Effector memory CD8-positive, alpha-beta T cell (primary cell): ENCODE results near the gene CYB561A3.

Source experiments
- ATAC-seq: fragments of 150-1000 bp; cut with Tn5 transposase; replicated peaks from 2 replicates; pipeline ENCODE4 v1.10.0; 2021; ENCODE audit warnings: mild to moderate bottlenecking, moderate library complexity
- DNase-seq, 3 experiments: peaks; one replicate each; pipeline ENCODE4 v3.0.0; 2021
- H3K27ac Mint-ChIP-seq, 2 donors: one replicate each; pipeline ENCODE4 v1.8.0; 2022; ENCODE audit warnings: mild to moderate bottlenecking in 2 of 2, mixed read lengths in 2 of 2, moderate library complexity in 2 of 2
- H3K27me3 Mint-ChIP-seq, 2 donors: one replicate each; pipeline ENCODE4 v1.8.0; 2022; ENCODE audit warnings: mixed read lengths in 2 of 2
- H3K36me3 Mint-ChIP-seq: one replicate; pipeline ENCODE4 v1.8.0; 2022; ENCODE audit warnings: mild to moderate bottlenecking, moderate library complexity, mixed read lengths; ENCODE audit not compliant: insufficient read depth
- H3K4me1 Mint-ChIP-seq, 2 donors: one replicate each; pipeline ENCODE4 v1.8.0; 2022; ENCODE audit warnings: low read depth in 2 of 2, mixed read lengths in 2 of 2
- H3K4me3 Mint-ChIP-seq, 2 donors: one replicate each; pipeline ENCODE4 v1.8.0; 2022; ENCODE audit warnings: mild to moderate bottlenecking in 2 of 2, mixed read lengths in 2 of 2, moderate library complexity in 2 of 2
- H3K9me3 Mint-ChIP-seq, 2 donors: one replicate each; pipeline ENCODE4 v1.8.0; 2022; ENCODE audit warnings: mixed read lengths in 2 of 2

The CYB561A3 gene

DNA sequence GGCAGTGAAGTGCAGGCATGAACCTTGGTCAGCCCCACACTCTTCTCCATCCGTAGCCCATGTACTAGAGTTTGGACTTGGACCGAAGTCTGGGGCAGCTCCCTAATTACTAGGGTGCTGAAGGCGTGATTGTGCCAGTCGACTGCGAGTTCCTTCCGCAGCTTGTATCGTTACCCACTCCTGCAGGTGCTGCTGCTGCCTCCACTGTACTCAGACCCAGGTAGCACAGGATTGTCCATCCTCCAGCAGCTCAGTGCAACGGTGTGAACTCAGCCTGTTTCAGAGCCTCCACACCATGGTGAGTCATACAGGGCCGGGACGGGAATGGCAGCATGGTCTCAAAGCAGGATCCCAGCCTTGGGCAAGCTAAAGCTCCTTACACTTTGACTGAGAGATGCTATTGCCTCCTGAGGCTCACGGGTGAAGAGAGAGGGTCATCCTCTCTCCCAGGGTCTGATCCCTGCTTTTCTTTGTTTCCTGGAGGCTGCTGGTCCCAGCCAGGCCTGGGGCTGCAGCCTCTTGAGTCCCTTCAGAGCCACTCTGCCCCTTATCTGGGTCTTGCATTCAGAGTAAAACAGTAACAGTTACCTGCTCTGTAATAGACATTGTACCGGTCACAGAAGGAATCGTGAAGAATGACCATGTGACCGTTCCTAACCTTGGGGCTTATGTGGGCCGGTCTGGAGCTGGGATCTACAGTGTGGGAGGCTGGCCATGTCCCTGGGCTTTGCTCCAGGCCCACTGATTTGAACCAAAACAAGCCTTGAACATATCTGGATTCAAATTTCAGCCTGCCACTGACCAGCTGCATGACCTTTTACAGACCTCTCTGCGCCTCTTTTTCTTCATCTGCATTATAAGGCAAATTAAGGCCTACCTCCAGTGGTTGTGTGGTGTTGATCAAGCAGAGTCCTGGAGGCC lies 27.0 kb downstream of the CYB561A3 start:
- Mint-ChIP-seq H3K4me3 (peak overlapping the region in 1 of 2 donors; percentile 82), H3K9me3 (no peaks in the 10 kb centered on the region), H3K36me3 (peaks cover 28% of the 10 kb centered on the region), H3K27ac (peak overlapping the region; percentile 88 to 95), H3K4me1 (peaks cover 39 to 45% of the 10 kb centered on the region in 2 donors), H3K27me3 (no peaks in the 10 kb centered on the region)
- no peak for DNase-seq
- ATAC-seq, result no peak

GRCh38 chr11:61333550-61334433 lies 27.9 kb downstream of the CYB561A3 start:
- Mint-ChIP-seq H3K4me3 (peak overlapping the region; percentile 82 to 86), H3K9me3 (no peaks in the 10 kb centered on the region), H3K4me1 (peaks cover 44 to 53% of the 10 kb centered on the region in 2 donors), H3K27me3 (no peaks in the 10 kb centered on the region), H3K36me3 (peaks cover 36% of the 10 kb centered on the region), H3K27ac (peak overlapping the region; percentile 88 to 95)
- DNase-seq (no peak), ATAC-seq (no peak)

DNA sequence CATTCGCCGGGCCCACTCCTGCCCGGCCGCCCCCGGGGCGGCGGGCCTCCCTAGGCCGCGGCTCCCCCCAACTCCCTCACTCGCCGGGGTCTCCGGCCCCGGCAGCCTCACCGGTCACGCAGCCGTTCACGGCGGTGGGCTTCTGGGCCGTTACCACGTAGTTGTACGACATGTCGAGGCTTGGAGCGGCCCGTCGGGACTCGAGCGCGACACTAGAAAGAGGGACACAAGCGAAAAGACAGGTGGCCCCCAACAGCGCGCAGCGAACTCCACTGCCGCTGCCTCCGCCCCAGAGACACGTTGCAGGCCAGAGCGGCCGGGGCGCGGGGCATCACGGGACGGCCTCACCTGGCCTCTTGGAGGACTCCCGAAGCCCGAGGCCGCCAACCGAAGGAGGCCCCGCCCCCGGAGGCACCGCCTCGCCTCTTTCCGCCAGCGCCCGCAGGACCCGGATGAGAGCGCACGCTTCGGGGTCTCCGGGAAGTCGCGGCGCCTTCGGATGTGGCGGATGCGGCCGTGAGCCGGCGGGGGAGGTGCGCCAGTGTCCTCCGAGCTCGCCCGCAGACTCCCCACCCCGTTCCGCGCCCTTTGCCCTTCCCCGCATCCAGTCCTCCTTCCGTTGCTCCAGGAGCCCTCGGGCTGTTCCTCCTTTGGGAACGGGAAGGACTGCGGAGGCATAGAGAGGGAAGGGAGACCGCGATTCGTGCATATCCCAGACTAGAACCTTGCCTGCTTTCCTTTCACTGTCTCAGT lies 28.7 kb downstream of the CYB561A3 start, which contains the start of the genes DDB1 and TKFC:
Gene DDB1 (minus strand): TSS at position 309 of the 753 bp plus-strand sequence. CDS start 137 bp downstream, at position 172.
Gene TKFC (plus strand): TSS at position 432 of the 753 bp plus-strand sequence. CDS start 1,501 bp downstream, outside the sequence.
- Mint-ChIP-seq H3K27me3 (no peaks in the 10 kb centered on the region), H3K4me1 (peaks cover 44 to 53% of the 10 kb centered on the region in 2 donors), H3K9me3 (no peaks in the 10 kb centered on the region), H3K4me3 (peak within 1 kb of the TSS; percentile 82 to 86), H3K27ac (peak within 1 kb of the TSS; percentile 88 to 95), H3K36me3 (peaks cover 45% of the 10 kb centered on the region)
- DNase-seq, result peak; percentile 96 to 97 (median 97)
- peak; percentile 91 for ATAC-seq

- Mint-ChIP-seq H3K4me3 (peak overlapping the region; percentile 82 to 86), H3K36me3 (peaks cover 51% of the 10 kb centered on the region), H3K27me3 (no peaks in the 10 kb centered on the region), H3K27ac (peak overlapping the region; percentile 88 to 95), H3K4me1 (peaks cover 46 to 56% of the 10 kb centered on the region in 2 donors), H3K9me3 (no peaks in the 10 kb centered on the region)
- ATAC-seq, result peak; percentile 0
- no peak for DNase-seq
Observed at GRCh38 chr11:61332281-61332796, 29.3 kb downstream of the CYB561A3 start.

DNA sequence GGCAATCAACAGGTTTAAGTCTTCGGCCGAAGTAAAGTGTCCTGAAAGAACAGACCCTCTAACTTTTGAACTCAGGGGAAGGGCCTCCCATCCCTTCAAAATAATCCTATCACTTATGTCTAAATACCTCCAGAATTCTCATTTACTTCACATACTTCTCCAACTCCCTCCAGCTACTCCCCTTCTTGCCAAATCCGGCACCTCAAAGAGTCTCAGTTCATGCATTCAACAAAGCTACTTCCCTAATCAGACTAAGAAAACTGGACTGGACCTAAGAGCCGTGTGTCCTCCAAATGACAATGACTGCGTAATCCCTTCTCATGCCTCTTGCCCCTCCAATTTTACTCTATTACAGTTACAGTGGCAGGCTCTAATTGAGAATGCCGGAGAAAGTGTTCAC lies 30.0 kb downstream of the CYB561A3 start:
- Mint-ChIP-seq H3K36me3 (peaks cover 53% of the 10 kb centered on the region), H3K9me3 (no peaks in the 10 kb centered on the region), H3K4me1 (peaks cover 42 to 52% of the 10 kb centered on the region in 2 donors), H3K4me3 (peak overlapping the region; percentile 82 to 86), H3K27me3 (no peaks in the 10 kb centered on the region), H3K27ac (peak overlapping the region; percentile 88 to 95)
- ATAC-seq, result no peak
- DNase-seq, result no peak

- ATAC-seq (no peak), DNase-seq (no peak)
- peaks cover 38 to 49% of the 10 kb centered on the region in 2 donors for H3K4me1 Mint-ChIP-seq
- peaks cover 71% of the 10 kb centered on the region for H3K36me3 Mint-ChIP-seq
- H3K27ac Mint-ChIP-seq, result peak overlapping the region; percentile 35 to 49
- H3K9me3 Mint-ChIP-seq, result no peaks in the 10 kb centered on the region
- no peak overlapping the region for H3K4me3 Mint-ChIP-seq
- no peaks in the 10 kb centered on the region for H3K27me3 Mint-ChIP-seq
Observed at GRCh38 chr11:61329871-61330270, 31.8 kb downstream of the CYB561A3 start.

- Mint-ChIP-seq H3K27me3 (no peaks in the 10 kb centered on the region), H3K4me3 (no peak overlapping the region), H3K4me1 (peaks cover 33 to 45% of the 10 kb centered on the region in 2 donors), H3K9me3 (no peaks in the 10 kb centered on the region), H3K36me3 (peaks cover 81% of the 10 kb centered on the region), H3K27ac (no peak overlapping the region)
- ATAC-seq, result no peak
- DNase-seq, result no peak
Observed at GRCh38 chr11:61328351-61328750, 33.3 kb downstream of the CYB561A3 start.

- Mint-ChIP-seq H3K36me3 (peaks cover 81% of the 10 kb centered on the region), H3K9me3 (no peaks in the 10 kb centered on the region), H3K4me1 (peaks cover 29 to 40% of the 10 kb centered on the region in 2 donors)
Observed at GRCh38 chr11:61327669-61328071, 34.0 kb downstream of the CYB561A3 start.

DNA sequence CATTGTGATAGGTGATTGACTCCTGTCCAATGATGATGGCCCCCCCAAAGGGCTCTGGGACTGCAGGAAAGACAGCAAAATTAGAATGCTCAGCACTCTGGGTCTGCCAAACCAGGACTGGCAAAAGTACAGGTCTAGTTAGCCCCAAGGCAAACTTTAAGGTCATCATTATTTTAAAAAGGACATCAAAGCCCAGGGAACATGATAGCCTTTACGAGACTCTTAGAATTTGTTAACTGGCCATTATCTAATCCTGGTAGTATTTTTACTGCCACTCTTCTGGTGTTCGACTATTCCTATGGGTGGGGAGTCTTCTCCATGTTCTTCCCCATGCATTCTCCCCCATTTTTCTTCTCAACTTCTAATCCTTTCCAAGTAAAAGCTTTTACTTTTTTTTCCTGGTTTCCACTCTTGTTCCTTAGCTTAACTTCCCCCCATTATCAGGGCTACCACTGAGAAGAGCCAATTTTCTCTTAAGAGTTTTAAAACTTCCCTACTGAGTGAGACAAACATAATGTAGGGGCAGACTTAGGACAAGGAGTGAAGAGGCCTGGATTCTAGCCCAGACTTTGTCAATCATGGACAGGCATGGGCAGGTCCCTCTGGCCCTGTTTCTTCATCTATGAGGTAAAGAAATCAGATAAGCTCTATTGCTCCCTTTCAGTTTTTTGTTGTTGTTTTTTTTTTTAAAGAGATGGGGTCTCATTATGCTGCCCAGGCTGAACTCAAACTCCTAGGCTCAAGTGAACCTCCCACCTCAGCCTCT lies 35.9 kb downstream of the CYB561A3 start:
- H3K4me1 Mint-ChIP-seq, result peaks cover 12 to 21% of the 10 kb centered on the region in 2 donors

More at GRCh38 chr11:61327669-61328071, 34.0 kb downstream of the CYB561A3 start:
- no peak for DNase-seq
- Mint-ChIP-seq H3K4me3 (no peak overlapping the region), H3K27ac (no peak overlapping the region), H3K27me3 (no peaks in the 10 kb centered on the region)
- ATAC-seq, result no peak

DNA sequence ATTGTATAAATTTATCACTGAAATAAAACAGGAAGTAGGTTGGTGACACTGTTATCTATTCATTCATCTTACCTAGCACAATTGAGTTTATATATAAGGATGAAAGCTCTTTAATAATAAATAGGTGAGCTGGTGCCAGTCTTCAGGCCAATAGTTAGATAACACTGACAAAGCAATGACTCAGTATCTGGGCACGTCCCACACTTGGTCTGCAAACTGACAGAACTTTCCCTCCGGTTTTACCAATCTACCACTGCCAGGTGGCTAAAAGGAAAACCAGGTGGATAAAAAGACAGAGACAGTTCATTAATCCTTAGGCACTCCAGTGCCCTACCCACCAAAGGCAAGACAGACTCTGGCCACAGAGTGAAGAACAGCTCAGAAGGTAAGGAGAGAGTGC lies 46.4 kb downstream of the CYB561A3 start:
- DNase-seq, result no peak
- Mint-ChIP-seq H3K9me3 (no peaks in the 10 kb centered on the region), H3K27ac (no peak overlapping the region), H3K4me1 (no peaks in the 10 kb centered on the region), H3K27me3 (no peaks in the 10 kb centered on the region), H3K36me3 (peaks cover 89% of the 10 kb centered on the region), H3K4me3 (no peak overlapping the region)
- no peak for ATAC-seq

More for the DNA sequence above, 35.9 kb downstream of the CYB561A3 start:
- no peak for ATAC-seq
- Mint-ChIP-seq H3K9me3 (no peaks in the 10 kb centered on the region), H3K27ac (peak overlapping the region in 1 of 2 donors; percentile 26), H3K36me3 (peaks cover 90% of the 10 kb centered on the region), H3K4me3 (no peak overlapping the region), H3K27me3 (no peaks in the 10 kb centered on the region)
- no peak for DNase-seq

GRCh38 chr11:61310749-61311148 lies 50.9 kb downstream of the CYB561A3 start:
- ATAC-seq (no peak), DNase-seq (no peak)
- no peaks in the 10 kb centered on the region for H3K27me3 Mint-ChIP-seq
- no peaks in the 10 kb centered on the region for H3K4me1 Mint-ChIP-seq
- H3K27ac Mint-ChIP-seq, result no peak overlapping the region
- H3K36me3 Mint-ChIP-seq, result peaks cover 56% of the 10 kb centered on the region
- H3K9me3 Mint-ChIP-seq, result no peaks in the 10 kb centered on the region
- no peak overlapping the region for H3K4me3 Mint-ChIP-seq

DNA sequence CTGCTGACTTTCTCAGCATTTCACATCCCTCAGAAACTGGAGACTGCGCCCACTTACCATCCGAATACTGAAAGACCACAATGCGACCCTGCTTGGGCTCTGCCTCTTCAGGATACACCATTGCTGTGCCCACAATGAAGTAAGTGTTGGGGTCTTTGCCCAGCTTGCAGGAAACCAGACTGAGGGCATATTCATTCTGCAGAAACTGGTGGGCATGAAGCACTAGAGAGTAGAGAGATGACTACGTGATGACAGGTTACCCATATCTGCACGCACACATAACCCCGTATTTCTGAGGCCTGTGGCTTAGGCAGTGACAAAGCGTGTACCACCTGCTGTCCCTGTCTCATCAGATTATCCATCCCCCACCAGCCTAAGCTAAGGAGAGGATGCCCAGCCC lies 51.9 kb downstream of the CYB561A3 start:
- Mint-ChIP-seq H3K4me3 (no peak overlapping the region), H3K4me1 (no peaks in the 10 kb centered on the region), H3K27me3 (no peaks in the 10 kb centered on the region), H3K9me3 (no peaks in the 10 kb centered on the region), H3K36me3 (peaks cover 48% of the 10 kb centered on the region), H3K27ac (no peak overlapping the region)
- DNase-seq (no peak), ATAC-seq (no peak)
